OCI-LY7 (cell line): ENCODE results near the gene ATL2. TPM values are rescaled to one million over a fixed set of nuclear protein-coding genes. Genes with fewer than 3 reads are reported as not detected.
"Not testable (repeated sequence)": the region's sequence is repeated elsewhere in the genome, so short reads cannot be mapped to it uniquely, and the experiment has no call there.

Source experiments
- BruUV-seq: library from RNA; stranded (reverse); fragments of 400-500 nt; replicated peaks from 2 replicates; lab custom pipeline; 2021; lab: Mats Ljungman, UMichigan
- CTCF ChIA-PET: fragments of 300-600 bp; sonication (Branson Sonifier 250); formaldehyde crosslinking; loops from one replicate; lab custom pipeline; 2022; ENCODE audit warnings: antibody characterized with exemption; ENCODE audit not compliant: unreplicated experiment; lab: Charles Lee
- POLR2A ChIA-PET: fragments of 300-600 bp; sonication (Branson Sonifier 250); formaldehyde crosslinking; loops from one replicate; lab custom pipeline; 2022; ENCODE audit warnings: antibody characterized with exemption; lab: Charles Lee
- DNase-seq: peaks from one replicate; pipeline ENCODE4 v3.0.0-alpha.2; 2015; ENCODE audit warnings: low spot score
- H2AFZ ChIP-seq: fragments of 200-600 bp; sonication (generic), shearing (Covaris generic); 2 replicates; pipeline ENCODE4 v1.6.1; 2014; ENCODE audit warnings: mild to moderate bottlenecking, antibody characterized with exemption, low read length, moderate library complexity
- H3K27ac ChIP-seq: fragments of 200-600 bp; sonication (generic); 2 replicates; pipeline ENCODE4 v1.5.1; 2014; ENCODE audit warnings: mixed run types, low read depth, mild to moderate bottlenecking, moderate library complexity, low read length, inconsistent platforms; ENCODE audit not compliant: poor library complexity, severe bottlenecking
- H3K36me3 ChIP-seq: fragments of 200-600 bp; sonication (generic); 2 replicates; pipeline ENCODE4 v1.6.1; 2014; ENCODE audit warnings: mild to moderate bottlenecking, antibody characterized with exemption, low read length, moderate library complexity, mixed read lengths; ENCODE audit not compliant: insufficient read depth
- H3K4me1 ChIP-seq: fragments of 200-600 bp; sonication (generic); 2 replicates; pipeline ENCODE4 v1.5.1; 2014; ENCODE audit warnings: mild to moderate bottlenecking, low read length; ENCODE audit not compliant: insufficient read depth, poor library complexity, severe bottlenecking
- H3K4me2 ChIP-seq: fragments of 200-600 bp; sonication (generic); 2 replicates; pipeline ENCODE4 v1.6.1; 2014; ENCODE audit warnings: mild to moderate bottlenecking, low read length
- H3K4me3 ChIP-seq: fragments of 200-600 bp; sonication (generic); 2 replicates; pipeline ENCODE4 v1.5.1; 2014; ENCODE audit warnings: mild to moderate bottlenecking, low read depth, low read length; ENCODE audit not compliant: poor library complexity, severe bottlenecking
- H3K79me2 ChIP-seq: fragments of 200-600 bp; sonication (generic); 2 replicates; pipeline ENCODE4 v1.6.1; 2016; ENCODE audit warnings: low read depth, mild to moderate bottlenecking, low read length, moderate library complexity, mixed read lengths; ENCODE audit not compliant: insufficient read depth
- H3K9me2 ChIP-seq: fragments of 200-600 bp; sonication (generic); 2 replicates; pipeline ENCODE4 v1.6.1; 2016; ENCODE audit warnings: mild to moderate bottlenecking, low read length, mixed read lengths; ENCODE audit not compliant: insufficient read depth
- H3K9me3 ChIP-seq: fragments of 200-600 bp; sonication (generic); 2 replicates; pipeline ENCODE4 v1.6.1; 2014; ENCODE audit warnings: mild to moderate bottlenecking, mixed run types, low read length, mixed read lengths
- H4K20me1 ChIP-seq: fragments of 200-600 bp; sonication (generic); 2 replicates; pipeline ENCODE4 v1.6.1; 2014; ENCODE audit warnings: mild to moderate bottlenecking, antibody characterized with exemption, low read length, moderate library complexity, mixed read lengths; ENCODE audit not compliant: insufficient read depth
- EZH2phosphoT487 ChIP-seq: fragments of 200-600 bp; sonication (generic); IDR thresholded peaks from 2 replicates; pipeline ENCODE4 v1.6.1; 2018; ENCODE audit warnings: low read depth, borderline replicate concordance, mild to moderate bottlenecking, mixed run types, antibody characterized with exemption, low read length, moderate library complexity, mixed read lengths
- intact Hi-C: fragments of 100-400 bp; cut with micrococcal nuclease; formaldehyde crosslinking; loops from one replicate; pipeline ENCODE4 v1.10.0; 2022; ENCODE audit not compliant: unreplicated experiment
- total RNA-seq, 2 experiments: library from RNA; depleted of rRNA in 1 of 2; stranded (reverse); fragments of >200 nt in 1 of 2; shearing (Covaris generic) in 1 of 2; gene quantifications; 2 replicates each; pipeline ENCODE4 v1.2.3, GENCODE V29; 2014 to 2022
- TF ChIP-seq, protein P1 (sequence below): fragments of 200-600 bp; sonication (generic); conservative IDR thresholded peaks from 2 replicates; pipeline ENCODE4 v1.5.1; 2014; ENCODE audit warnings: mild to moderate bottlenecking, antibody characterized with exemption, low read length, moderate library complexity, mixed read lengths

The ATL2 gene
- total RNA-seq, 2 experiments from 2014 or later = 135 to 142 TPM

DNA sequence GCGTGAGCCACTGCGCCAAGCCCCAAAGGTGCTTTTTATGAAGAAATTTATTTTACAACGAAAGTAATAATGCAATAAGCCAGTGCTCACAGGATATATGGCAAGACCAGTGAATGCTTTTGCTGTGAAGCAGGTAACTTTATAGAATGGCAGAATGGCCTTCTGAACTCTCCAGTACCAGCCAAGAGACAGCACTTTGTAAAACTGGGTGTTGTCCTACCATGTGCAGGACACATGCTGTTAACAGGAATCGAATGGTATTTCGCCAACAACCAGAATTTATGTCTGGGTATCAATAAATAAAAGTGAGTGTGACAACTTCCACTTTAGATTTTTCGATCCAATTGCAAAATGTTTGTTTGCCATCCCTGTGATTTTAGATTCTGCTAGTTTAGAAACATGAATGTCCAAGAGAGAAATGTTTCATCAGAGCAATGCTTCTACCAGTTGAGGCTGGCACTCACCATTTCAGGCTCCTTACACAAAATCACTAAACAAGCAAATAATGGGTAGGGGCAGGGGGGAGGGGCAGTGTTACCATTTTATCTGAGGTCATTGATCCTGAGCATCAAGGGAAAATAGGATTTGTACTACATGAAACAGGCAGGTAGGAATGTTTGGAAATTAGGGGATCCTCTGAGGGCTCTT lies 95.9 kb downstream of the ATL2 start:
- DNase-seq = no peak
- ChIA-PET CTCF (no interaction called here), POLR2A (no interaction called here)

DNA sequence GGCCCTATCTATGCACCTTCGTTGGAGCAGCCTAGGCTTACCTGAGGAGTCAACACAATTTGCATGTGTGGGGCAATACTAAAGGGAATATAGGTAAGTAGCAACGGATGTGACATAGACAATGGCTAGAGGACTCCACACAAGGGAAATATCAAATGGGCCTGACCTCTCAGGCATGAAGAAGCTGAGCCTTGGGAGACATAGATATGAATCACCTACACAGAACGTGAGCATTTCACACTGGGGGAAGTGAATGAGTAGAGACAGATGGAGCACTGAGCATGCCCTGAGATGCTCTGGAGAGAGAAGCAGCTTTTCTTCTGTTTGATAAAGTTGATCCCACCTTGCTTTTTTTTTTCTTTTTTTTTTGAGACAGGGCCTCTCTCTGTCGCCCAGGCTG lies 97.9 kb downstream of the ATL2 start:
- no TSS peak for BruUV-seq
- Histone ChIP-seq H3K4me2 (no peak overlapping the region), H3K79me2 (no peaks in the 10 kb centered on the region), H2AFZ (no peak overlapping the region), H3K9me3 (no peaks in the 10 kb centered on the region), H3K27ac (no peak overlapping the region), H3K9me2 (no peaks in the 10 kb centered on the region), H3K36me3 (no peaks in the 10 kb centered on the region), H4K20me1 (no peaks in the 10 kb centered on the region), H3K4me1 (peaks cover 4% of the 10 kb centered on the region), H3K4me3 (no peak overlapping the region)
- CTCF ChIA-PET = interaction anchor here (1.1 kb wide), 1 partner anchor 186 kb away, joined by 3 read pairs; no protein-coding TSS in a partner anchor
- no peak for DNase-seq
- TF ChIP-seq EZH2phosphoT487 = no peak
- TF ChIP-seq, protein P1, sequence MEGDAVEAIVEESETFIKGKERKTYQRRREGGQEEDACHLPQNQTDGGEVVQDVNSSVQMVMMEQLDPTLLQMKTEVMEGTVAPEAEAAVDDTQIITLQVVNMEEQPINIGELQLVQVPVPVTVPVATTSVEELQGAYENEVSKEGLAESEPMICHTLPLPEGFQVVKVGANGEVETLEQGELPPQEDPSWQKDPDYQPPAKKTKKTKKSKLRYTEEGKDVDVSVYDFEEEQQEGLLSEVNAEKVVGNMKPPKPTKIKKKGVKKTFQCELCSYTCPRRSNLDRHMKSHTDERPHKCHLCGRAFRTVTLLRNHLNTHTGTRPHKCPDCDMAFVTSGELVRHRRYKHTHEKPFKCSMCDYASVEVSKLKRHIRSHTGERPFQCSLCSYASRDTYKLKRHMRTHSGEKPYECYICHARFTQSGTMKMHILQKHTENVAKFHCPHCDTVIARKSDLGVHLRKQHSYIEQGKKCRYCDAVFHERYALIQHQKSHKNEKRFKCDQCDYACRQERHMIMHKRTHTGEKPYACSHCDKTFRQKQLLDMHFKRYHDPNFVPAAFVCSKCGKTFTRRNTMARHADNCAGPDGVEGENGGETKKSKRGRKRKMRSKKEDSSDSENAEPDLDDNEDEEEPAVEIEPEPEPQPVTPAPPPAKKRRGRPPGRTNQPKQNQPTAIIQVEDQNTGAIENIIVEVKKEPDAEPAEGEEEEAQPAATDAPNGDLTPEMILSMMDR = no peak
- POLR2A ChIA-PET = interaction anchor here (0.7 to 0.9 kb wide), 2 partner anchors 9 to 452 kb away, joined by 3 read pairs; no protein-coding TSS in a partner anchor
- intact Hi-C loops = loop anchor here (5.0 kb wide), 1 partner anchor 882 kb away; no protein-coding TSS in a partner anchor

More for the DNA sequence above, 95.9 kb downstream of the ATL2 start:
- Histone ChIP-seq H3K79me2 (no peaks in the 10 kb centered on the region), H3K36me3 (no peaks in the 10 kb centered on the region), H2AFZ (no peak overlapping the region), H3K4me1 (no peaks in the 10 kb centered on the region), H3K4me2 (no peak overlapping the region), H4K20me1 (no peaks in the 10 kb centered on the region), H3K27ac (no peak overlapping the region), H3K4me3 (no peak overlapping the region), H3K9me3 (no peaks in the 10 kb centered on the region), H3K9me2 (no peaks in the 10 kb centered on the region)
- intact Hi-C loops = no loop called here
- BruUV-seq = no TSS peak
- TF ChIP-seq, protein P1 = no peak
- TF ChIP-seq EZH2phosphoT487 = no peak

DNA sequence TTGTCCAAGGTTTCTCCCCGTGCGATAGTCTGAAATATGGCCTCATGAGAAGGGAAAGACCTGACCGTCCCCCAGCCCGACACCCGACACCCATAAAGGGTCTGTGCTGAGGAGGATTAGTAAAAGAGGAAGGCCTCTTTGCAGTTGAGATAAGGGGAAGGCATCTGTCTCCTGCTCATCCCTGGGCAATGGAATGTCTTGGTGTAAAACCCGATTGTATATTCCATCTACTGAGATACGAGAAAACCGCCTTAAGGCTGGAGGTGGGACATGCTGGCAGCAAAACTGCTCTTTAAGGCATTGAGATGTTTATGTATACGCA lies 99.0 kb downstream of the ATL2 start:
- H3K4me1 ChIP-seq, H2AFZ ChIP-seq, DNase-seq, H3K9me2 ChIP-seq, H3K79me2 ChIP-seq, H4K20me1 ChIP-seq, H3K4me3 ChIP-seq, BruUV-seq, H3K27ac ChIP-seq, POLR2A ChIA-PET, H3K36me3 ChIP-seq, H3K4me2 ChIP-seq, H3K9me3 ChIP-seq: not testable (repeated sequence)
- intact Hi-C loops = loop anchor here (5.0 kb wide), 1 partner anchor 881 kb away; no protein-coding TSS in a partner anchor
- CTCF ChIA-PET = interaction anchor here (1.0 kb wide), 1 partner anchor 13 kb away, joined by 3 read pairs; no protein-coding TSS in a partner anchor
